Placental epithelial cell (primary cell): ENCODE results near the gene MAGEB3. TPM values are rescaled to one million over a fixed set of nuclear protein-coding genes. Genes with fewer than 3 reads are reported as not detected.

Experiments
- total RNA-seq: library from RNA; depleted of rRNA; stranded (reverse); fragments of >200 nt; gene quantifications from 2 replicates; pipeline ENCODE4 v1.2.3, GENCODE V29; 2012

The MAGEB3 gene, protein sequence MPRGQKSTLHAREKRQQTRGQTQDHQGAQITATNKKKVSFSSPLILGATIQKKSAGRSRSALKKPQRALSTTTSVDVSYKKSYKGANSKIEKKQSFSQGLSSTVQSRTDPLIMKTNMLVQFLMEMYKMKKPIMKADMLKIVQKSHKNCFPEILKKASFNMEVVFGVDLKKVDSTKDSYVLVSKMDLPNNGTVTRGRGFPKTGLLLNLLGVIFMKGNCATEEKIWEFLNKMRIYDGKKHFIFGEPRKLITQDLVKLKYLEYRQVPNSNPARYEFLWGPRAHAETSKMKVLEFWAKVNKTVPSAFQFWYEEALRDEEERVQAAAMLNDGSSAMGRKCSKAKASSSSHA
- total RNA-seq = not detected in 2 replicates

DNA sequence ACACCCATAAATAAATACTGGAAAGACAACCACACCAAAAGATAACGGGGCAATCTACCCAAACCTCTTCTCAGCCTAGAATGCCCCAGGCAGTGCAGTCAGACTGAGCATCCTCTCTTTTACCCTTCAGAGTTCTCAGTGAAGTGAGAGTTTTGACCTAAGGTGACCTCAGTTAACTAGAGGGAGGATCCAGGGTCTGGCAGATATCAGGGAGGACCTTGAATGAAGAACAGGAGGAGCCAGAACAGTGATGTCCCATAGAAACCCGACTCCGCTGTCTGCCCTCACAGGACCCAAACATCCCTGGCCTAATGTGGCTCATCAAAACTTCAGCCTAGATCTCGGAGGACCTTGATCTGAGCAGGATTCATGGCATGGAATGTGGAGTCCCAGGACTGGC is at the start of gene MAGEB3:
Gene MAGEB3, plus strand, starts transcription at position 263 of the 400 bp plus-strand sequence. CDS start 5,268 bp downstream, outside the sequence.

DNA sequence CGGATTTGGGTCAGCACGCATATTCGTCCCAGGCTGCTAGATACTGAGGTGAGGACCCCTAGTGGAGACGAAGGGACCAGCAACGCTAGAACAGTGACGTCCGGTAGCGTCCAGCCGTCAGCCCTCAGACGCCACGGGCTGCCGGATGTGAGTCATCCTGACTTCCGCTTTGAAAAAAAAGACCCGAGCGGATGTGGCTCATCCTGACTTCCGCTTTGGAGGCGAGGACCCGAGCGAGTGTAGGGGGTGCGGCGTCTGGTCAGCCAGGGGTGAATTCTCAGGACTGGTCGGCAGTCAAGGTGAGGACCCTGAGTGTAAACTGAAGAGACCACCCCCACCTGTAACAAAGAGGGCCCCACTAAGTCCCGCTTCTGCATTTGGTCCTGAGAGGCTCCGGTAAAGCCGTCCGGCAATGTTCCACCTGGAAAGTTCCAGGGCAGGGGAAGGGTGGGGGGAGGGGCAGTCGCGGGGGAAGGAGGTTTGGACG is 15.1 kb upstream of the MAGEB3 start, which contains the start of gene MAGEB2:
Gene MAGEB2, plus strand, starts transcription at position 207 of the 487 bp plus-strand sequence. CDS start 3,018 bp downstream, outside the sequence.

DNA sequence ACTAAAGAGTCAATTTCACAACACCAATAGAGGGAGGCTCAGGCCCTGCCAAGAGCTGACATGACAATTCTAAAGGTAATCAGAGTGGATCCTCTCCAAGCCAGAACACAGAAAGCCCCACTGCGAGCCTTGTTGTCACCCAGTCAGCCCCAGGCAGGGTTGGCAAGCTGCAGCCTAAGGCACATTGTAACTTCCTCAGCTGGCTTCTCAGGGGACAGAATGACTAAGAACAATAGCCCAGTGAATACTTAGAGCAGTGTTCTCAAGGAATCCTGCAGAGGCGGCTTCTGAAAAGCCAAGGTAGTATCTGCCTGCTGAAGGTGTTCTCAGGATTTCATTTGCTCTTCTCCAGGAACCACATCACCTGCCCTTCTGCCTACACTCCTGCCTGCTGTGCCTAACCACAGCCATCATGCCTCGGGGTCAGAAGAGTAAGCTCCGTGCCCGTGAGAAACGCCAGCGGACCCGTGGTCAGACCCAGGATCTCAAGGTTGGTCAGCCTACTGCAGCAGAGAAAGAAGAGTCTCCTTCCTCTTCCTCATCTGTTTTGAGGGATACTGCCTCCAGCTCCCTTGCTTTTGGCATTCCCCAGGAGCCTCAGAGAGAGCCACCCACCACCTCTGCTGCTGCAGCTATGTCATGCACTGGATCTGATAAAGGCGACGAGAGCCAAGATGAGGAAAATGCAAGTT is 11.4 kb downstream of the MAGEB3 start, which contains the start of gene MAGEB4:
Gene MAGEB4, plus strand, starts transcription at position 277 of the 692 bp plus-strand sequence. Its CDS starts 136 bp downstream, at position 413.

DNA sequence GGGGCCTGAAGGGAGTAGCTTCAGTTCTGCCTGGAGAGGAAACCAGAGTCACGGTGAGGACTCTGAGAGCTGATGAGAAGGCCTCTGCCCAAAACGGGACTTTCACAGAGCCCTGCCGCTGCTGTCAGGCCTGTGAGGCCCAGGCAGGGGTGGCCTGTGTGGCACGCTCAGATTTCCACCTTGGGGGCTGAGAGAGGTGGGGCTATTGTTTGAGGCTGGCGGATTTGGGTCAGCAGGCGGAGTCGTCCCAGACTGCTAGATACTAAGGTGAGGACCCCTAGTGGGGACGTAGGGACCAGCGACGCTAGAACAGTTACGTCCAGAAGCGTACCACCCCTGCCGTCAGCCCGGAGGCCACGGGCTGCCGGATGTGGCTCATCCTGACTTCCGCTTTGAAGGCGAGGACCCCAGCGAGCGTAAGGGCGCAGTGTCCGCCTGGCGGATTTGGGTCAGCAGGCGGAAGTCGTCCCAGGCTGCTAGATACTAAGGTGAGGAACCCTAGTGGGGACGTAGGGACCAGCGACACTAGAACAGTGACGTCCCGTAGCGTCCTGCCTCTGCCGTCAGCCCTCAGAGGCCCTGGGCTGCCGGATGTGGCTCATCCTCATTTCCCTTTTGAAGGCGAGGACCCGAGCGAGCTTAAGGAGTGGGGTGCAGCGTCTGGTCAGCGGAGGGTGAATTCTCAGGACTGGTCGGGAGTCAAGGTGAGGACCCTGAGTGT is 16.5 kb downstream of the MAGEB3 start, which contains the start of gene MAGEB1:
Gene MAGEB1, plus strand, starts transcription at position 378 of the 721 bp plus-strand sequence. CDS start 3,348 bp downstream, outside the sequence.

Other genes with a start within 250 kb of the MAGEB3 start
- gene MAGEB2, start 15.1 kb upstream of the MAGEB3 start, total RNA-seq = not detected in 2 replicates
- not detected in 2 replicates for gene MAGEB4, start 11.3 kb downstream of the MAGEB3 start, total RNA-seq
- gene MAGEB1, start 16.5 kb downstream of the MAGEB3 start, total RNA-seq = not detected in 2 replicates
- gene NR0B1, start 78.7 kb downstream of the MAGEB3 start, total RNA-seq = not detected in 2 replicates